ENCODE measurements around the gene SLC25A22. TPM values are rescaled to one million over a fixed set of nuclear protein-coding genes. Genes with fewer than 3 reads are reported as not detected.

Gene SLC25A22
- total RNA-seq, 1 experiment from 2014 or later = 11.1 TPM

DNA sequence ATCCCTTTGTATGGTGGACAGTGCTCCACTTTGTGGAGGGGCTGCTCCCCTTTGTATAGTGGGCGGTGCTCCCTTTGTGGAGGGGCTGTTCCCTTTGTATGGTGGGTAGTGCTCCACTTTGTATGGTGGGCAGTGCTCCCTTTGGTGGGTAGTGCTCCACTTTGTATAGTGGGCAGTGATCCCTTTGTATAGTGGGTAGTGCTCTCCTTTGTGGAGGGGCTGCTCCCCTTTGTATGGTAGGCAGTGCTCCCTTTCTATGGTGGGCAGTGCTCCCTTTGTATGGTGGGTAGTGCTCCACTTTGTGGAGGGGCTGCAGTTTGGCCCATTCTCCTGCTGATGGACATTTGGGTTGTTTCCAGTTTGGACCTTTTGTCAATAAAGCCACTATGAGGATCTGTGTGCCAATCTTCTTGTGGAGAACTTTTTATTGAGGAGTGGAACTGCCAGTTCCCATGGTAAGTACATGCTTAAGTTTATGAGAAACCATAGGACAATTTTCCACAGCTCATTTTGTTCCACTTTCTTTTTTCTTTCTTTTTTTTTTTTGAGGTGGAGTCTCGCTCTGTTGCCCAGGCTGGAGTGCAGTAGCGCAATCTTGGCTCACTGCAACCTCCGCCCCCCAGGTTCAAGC, 55.4 kb downstream of the SLC25A22 start:
- H3K4me3 ChIP-seq = no peak overlapping the region
- H3K9me3 ChIP-seq (replicated peaks) = no peaks in the 10 kb centered on the region
- no peaks in the 10 kb centered on the region for H3K36me3 ChIP-seq
- H3K27me3 ChIP-seq (replicated peaks) = no peaks in the 10 kb centered on the region
- DNase-seq (ENCODE audit: low read depth in 1 of 2, low spot score in 2 of 2) = no peak
- no peak overlapping the region for H3K27ac ChIP-seq
- peaks cover 7% of the 10 kb centered on the region for H3K4me1 ChIP-seq (replicated peaks)

DNA sequence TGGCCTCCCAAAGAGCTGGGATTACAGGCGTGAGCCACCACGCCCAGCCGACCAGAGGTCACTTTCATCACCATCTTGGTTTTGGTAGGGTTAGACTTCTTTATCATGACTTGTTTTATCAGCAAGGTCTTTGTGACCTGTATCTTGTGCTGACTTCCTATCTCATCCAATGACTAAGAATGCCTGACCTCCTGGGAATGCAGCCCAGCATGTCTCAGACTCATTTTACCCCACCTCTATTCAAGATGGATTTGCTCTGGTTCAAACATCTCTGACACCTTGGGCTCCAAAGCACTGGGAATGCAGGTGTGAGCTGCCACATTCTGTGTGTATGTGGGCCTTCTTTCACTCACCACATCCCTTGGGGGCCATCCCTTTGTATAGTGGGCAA, 55.9 kb downstream of the SLC25A22 start:
- DNase-seq (ENCODE audit: low read depth in 1 of 2, low spot score in 2 of 2) = no peak
- Histone ChIP-seq H3K36me3 (no peaks in the 10 kb centered on the region), H3K4me1 (replicated peaks) (peaks cover 5% of the 10 kb centered on the region; the same call in 1 of the 2 replicates), H3K27me3 (replicated peaks) (no peaks in the 10 kb centered on the region), H3K27ac (no peak overlapping the region), H3K4me3 (no peak overlapping the region), H3K9me3 (replicated peaks) (no peaks in the 10 kb centered on the region)

Other genes with a start within 250 kb of the SLC25A22 start
- 0.18 TPM in 1 of 2 replicates, not detected in the other for gene LMNTD2, start 237.5 kb downstream of the SLC25A22 start, total RNA-seq (2014; rRNA removed; shearing (Covaris generic))
- gene RASSF7, start 237.3 kb downstream of the SLC25A22 start, total RNA-seq (2014; rRNA removed; shearing (Covaris generic)) = 13.8 and 16.4 TPM in 2 replicates
- gene PHRF1, start 221.8 kb downstream of the SLC25A22 start, total RNA-seq (2014; rRNA removed; shearing (Covaris generic)) = 15.8 and 21.7 TPM in 2 replicates
- gene IRF7, start 182.3 kb downstream of the SLC25A22 start, total RNA-seq (2014; rRNA removed; shearing (Covaris generic)) = 4.3 and 5.9 TPM in 2 replicates
- gene CDHR5, start 173.3 kb downstream of the SLC25A22 start, total RNA-seq (2014; rRNA removed; shearing (Covaris generic)) = not detected in 2 replicates
- gene SCT, start 171.1 kb downstream of the SLC25A22 start, total RNA-seq (2014; rRNA removed; shearing (Covaris generic)) = not detected in 2 replicates
- not detected in 2 replicates for gene DRD4, start 161.0 kb downstream of the SLC25A22 start, total RNA-seq (2014; rRNA removed; shearing (Covaris generic))
- gene DEAF1, start 103.1 kb downstream of the SLC25A22 start, total RNA-seq (2014; rRNA removed; shearing (Covaris generic)) = 4.4 and 8.0 TPM in 2 replicates
- 16.0 and 16.7 TPM in 2 replicates for gene TMEM80, start 102.5 kb downstream of the SLC25A22 start, total RNA-seq (2014; rRNA removed; shearing (Covaris generic))
- gene EPS8L2, start 92.0 kb downstream of the SLC25A22 start, total RNA-seq (2014; rRNA removed; shearing (Covaris generic)) = not detected in 2 replicates
- 159 and 302 TPM in 2 replicates for gene TALDO1, start 50.8 kb downstream of the SLC25A22 start, total RNA-seq (2014; rRNA removed; shearing (Covaris generic))
- gene GATD1, start 20.8 kb downstream of the SLC25A22 start, total RNA-seq (2014; rRNA removed; shearing (Covaris generic)) = 7.0 and 12.4 TPM in 2 replicates
- gene CEND1, start 8.2 kb downstream of the SLC25A22 start, total RNA-seq (2014; rRNA removed; shearing (Covaris generic)) = 0.21 and 0.88 TPM in 2 replicates
- 2.1 and 2.4 TPM in 2 replicates for gene PIDD1, start 7.0 kb upstream of the SLC25A22 start, total RNA-seq (2014; rRNA removed; shearing (Covaris generic))
- 504 and 706 TPM in 2 replicates for gene RPLP2, start 11.7 kb upstream of the SLC25A22 start, total RNA-seq (2014; rRNA removed; shearing (Covaris generic))
- gene PNPLA2, start 20.6 kb upstream of the SLC25A22 start, total RNA-seq (2014; rRNA removed; shearing (Covaris generic)) = 5.0 and 9.8 TPM in 2 replicates
- not detected in 2 replicates for gene CRACR2B, start 29.6 kb upstream of the SLC25A22 start, total RNA-seq (2014; rRNA removed; shearing (Covaris generic))
- 123 and 179 TPM in 2 replicates for gene CD151, start 34.7 kb upstream of the SLC25A22 start, total RNA-seq (2014; rRNA removed; shearing (Covaris generic))
- gene POLR2L, start 44.2 kb upstream of the SLC25A22 start, total RNA-seq (2014; rRNA removed; shearing (Covaris generic)) = 75.8 and 144 TPM in 2 replicates
- gene TSPAN4, start 44.6 kb upstream of the SLC25A22 start, total RNA-seq (2014; rRNA removed; shearing (Covaris generic)) = 62.5 and 118 TPM in 2 replicates
- gene CHID1, start 112.5 kb upstream of the SLC25A22 start, total RNA-seq (2014; rRNA removed; shearing (Covaris generic)) = 17.7 and 22.1 TPM in 2 replicates
- 15.6 and 17.7 TPM in 2 replicates for gene AP2A2, start 127.6 kb upstream of the SLC25A22 start, total RNA-seq (2014; rRNA removed; shearing (Covaris generic))
- gene MUC6, start 238.4 kb upstream of the SLC25A22 start, total RNA-seq (2014; rRNA removed; shearing (Covaris generic)) = not detected in 2 replicates